Osteoblast (primary cell): ENCODE measurements around the gene A3GALT2. TPM values are rescaled to one million over a fixed set of nuclear protein-coding genes. Genes with fewer than 3 reads are reported as not detected.

Source experiments
- DNase-seq: peaks from one replicate; pipeline ENCODE4 v3.0.0; 2011; ENCODE audit warnings: low spot score, mixed read lengths; ENCODE audit not compliant: insufficient read length; ENCODE audit errors: missing footprints
- H2AFZ ChIP-seq: 2 replicates; pipeline ENCODE4 v1.6.0; 2011; ENCODE audit warnings: mild to moderate bottlenecking, low read length
- H3K27ac ChIP-seq: 2 replicates; pipeline ENCODE4 v1.5.1; 2011; ENCODE audit warnings: mild to moderate bottlenecking, low read depth, low read length, moderate library complexity
- H3K27me3 ChIP-seq: 2 replicates; pipeline ENCODE4 v1.6.0; 2012; ENCODE audit warnings: mild to moderate bottlenecking, control low read depth, inconsistent platforms, low read length, moderate library complexity; ENCODE audit not compliant: insufficient read depth
- H3K36me3 ChIP-seq: 2 replicates; pipeline ENCODE4 v1.5.1; 2011; ENCODE audit warnings: mild to moderate bottlenecking, low read length, control low read depth, moderate library complexity; ENCODE audit not compliant: insufficient read depth
- H3K4me1 ChIP-seq: 2 replicates; pipeline ENCODE4 v1.5.1; 2011; ENCODE audit warnings: mild to moderate bottlenecking, low read length, control low read depth, moderate library complexity; ENCODE audit not compliant: insufficient read depth
- H3K4me2 ChIP-seq: 2 replicates; pipeline ENCODE4 v1.6.0; 2011; ENCODE audit warnings: mild to moderate bottlenecking, low read length; ENCODE audit not compliant: insufficient read depth
- H3K4me3 ChIP-seq: fragments of 200-600 bp; sonication (generic); 3 replicates; pipeline ENCODE4 v1.5.1; 2012; ENCODE audit warnings: mild to moderate bottlenecking, low read length, inconsistent platforms; ENCODE audit not compliant: insufficient read depth
- H3K79me2 ChIP-seq: 2 replicates; pipeline ENCODE4 v1.6.0; 2012; ENCODE audit warnings: mild to moderate bottlenecking, low read length, control low read depth, inconsistent platforms; ENCODE audit not compliant: insufficient read depth
- H3K9me3 ChIP-seq: 2 replicates; pipeline ENCODE4 v1.5.1; 2011; ENCODE audit warnings: low read depth, low read length, control low read depth
- H4K20me1 ChIP-seq: 2 replicates; pipeline ENCODE4 v1.6.0; 2012; ENCODE audit warnings: mild to moderate bottlenecking, low read length, control low read depth; ENCODE audit not compliant: insufficient read depth
- CTCF ChIP-seq: IDR thresholded peaks from 2 replicates; pipeline ENCODE4 v1.5.1; 2011; ENCODE audit warnings: mild to moderate bottlenecking, low read depth, low read length, moderate library complexity; ENCODE audit errors: extremely low read depth
- total RNA-seq: library from RNA; depleted of rRNA; stranded (reverse); fragments of >200 nt; gene quantifications from 2 replicates; pipeline ENCODE4 v1.2.3, GENCODE V29; 2012

The A3GALT2 gene
- total RNA-seq, 1 donor, result not detected

GRCh38 chr1:33330361-33330890, 9.5 kb upstream of the A3GALT2 start:
- H3K4me2 ChIP-seq, result no peak overlapping the region
- H3K27ac ChIP-seq, result peak overlapping the region; percentile 89
- peaks cover 61% of the 10 kb centered on the region for H3K4me1 ChIP-seq
- no peaks in the 10 kb centered on the region for H3K27me3 ChIP-seq
- H3K36me3 ChIP-seq, result peaks cover 90% of the 10 kb centered on the region
- no peaks in the 10 kb centered on the region for H3K9me3 ChIP-seq
- H3K4me3 ChIP-seq, result no peak overlapping the region
- H4K20me1 ChIP-seq, result peaks cover 72% of the 10 kb centered on the region
- no peak for DNase-seq
- TF ChIP-seq CTCF, result no peak
- peaks cover 73% of the 10 kb centered on the region for H3K79me2 ChIP-seq
- no peak overlapping the region for H2AFZ ChIP-seq

GRCh38 chr1:33329600-33330305, 8.9 kb upstream of the A3GALT2 start:
- TF ChIP-seq CTCF, result no peak
- H3K4me3 ChIP-seq, result no peak overlapping the region
- H3K27me3 ChIP-seq, result no peaks in the 10 kb centered on the region
- H3K36me3 ChIP-seq, result peaks cover 97% of the 10 kb centered on the region
- DNase-seq, result peak; percentile 31
- peaks cover 55% of the 10 kb centered on the region for H3K4me1 ChIP-seq
- peak overlapping the region; percentile 47 for H3K27ac ChIP-seq
- peaks cover 68% of the 10 kb centered on the region for H3K79me2 ChIP-seq
- H3K4me2 ChIP-seq, result no peak overlapping the region
- no peak overlapping the region for H2AFZ ChIP-seq
- H4K20me1 ChIP-seq, result peaks cover 76% of the 10 kb centered on the region
- no peaks in the 10 kb centered on the region for H3K9me3 ChIP-seq

- Histone ChIP-seq H3K79me2 (peaks cover 63% of the 10 kb centered on the region), H4K20me1 (peaks cover 78% of the 10 kb centered on the region), H3K36me3 (peaks cover 99% of the 10 kb centered on the region), H2AFZ (no peak overlapping the region), H3K9me3 (no peaks in the 10 kb centered on the region), H3K4me1 (peaks cover 45% of the 10 kb centered on the region), H3K27ac (peak overlapping the region; percentile 65), H3K4me2 (no peak overlapping the region), H3K27me3 (no peaks in the 10 kb centered on the region), H3K4me3 (no peak overlapping the region)
- TF ChIP-seq CTCF, result no peak
- peak; percentile 27 for DNase-seq
Measured at GRCh38 chr1:33328817-33329216, 7.9 kb upstream of the A3GALT2 start.

- Histone ChIP-seq H4K20me1 (peaks cover 78% of the 10 kb centered on the region), H3K27ac (peak overlapping the region; percentile 76), H3K36me3 (peaks cover 99% of the 10 kb centered on the region), H3K4me2 (no peak overlapping the region), H3K9me3 (no peaks in the 10 kb centered on the region), H2AFZ (no peak overlapping the region), H3K27me3 (no peaks in the 10 kb centered on the region), H3K79me2 (peaks cover 53% of the 10 kb centered on the region), H3K4me3 (no peak overlapping the region), H3K4me1 (peaks cover 35% of the 10 kb centered on the region)
- DNase-seq, result peak; percentile 98
- peak; percentile 16 for TF ChIP-seq CTCF
Measured at GRCh38 chr1:33327587-33328325, 6.9 kb upstream of the A3GALT2 start.
